Glutamatergic neuron (in vitro differentiated cells): ENCODE results near the gene ADRA2B. TPM values are rescaled to one million over a fixed set of nuclear protein-coding genes. Genes with fewer than 3 reads are reported as not detected.

Experiments used
- DNase-seq: peaks from one replicate; pipeline ENCODE4 v3.0.0; 2022
- H3K27ac Mint-ChIP-seq: one replicate; pipeline ENCODE4 v1.8.0; 2020; ENCODE audit warnings: mild to moderate bottlenecking, mixed read lengths, inconsistent platforms; ENCODE audit not compliant: unreplicated experiment
- H3K27me3 Mint-ChIP-seq: one replicate; pipeline ENCODE4 v1.8.0; 2020; ENCODE audit warnings: mild to moderate bottlenecking, moderate library complexity, mixed read lengths, inconsistent platforms; ENCODE audit not compliant: unreplicated experiment
- H3K36me3 Mint-ChIP-seq: one replicate; pipeline ENCODE4 v1.8.0; 2020; ENCODE audit warnings: mild to moderate bottlenecking, mixed read lengths, inconsistent platforms; ENCODE audit not compliant: unreplicated experiment
- H3K4me1 Mint-ChIP-seq: one replicate; pipeline ENCODE4 v1.8.0; 2020; ENCODE audit warnings: mild to moderate bottlenecking, low read depth, mixed read lengths, inconsistent platforms; ENCODE audit not compliant: unreplicated experiment
- H3K4me3 Mint-ChIP-seq: one replicate; pipeline ENCODE4 v1.8.0; 2020; ENCODE audit warnings: mild to moderate bottlenecking, mixed read lengths, inconsistent platforms; ENCODE audit not compliant: unreplicated experiment
- H3K9me3 Mint-ChIP-seq: one replicate; pipeline ENCODE4 v1.8.0; 2020; ENCODE audit warnings: mild to moderate bottlenecking, moderate library complexity, mixed read lengths, inconsistent platforms; ENCODE audit not compliant: unreplicated experiment
- CTCF ChIP-seq: fragments of 200-600 bp; sonication (generic); IDR thresholded peaks from one replicate; pipeline ENCODE4 v1.5.0; 2021; ENCODE audit not compliant: partially characterized antibody, unreplicated experiment
- total RNA-seq: library from RNA; stranded (reverse); fragmentation: NEBNext Ultra II Directional; extraction: Animal tissue kit (Norgen Biotek cat#: 25700); gene quantifications from one replicate; pipeline ENCODE4 v1.2.1, GENCODE V29; 2021; ENCODE audit not compliant: unreplicated experiment

The ADRA2B gene
- total RNA-seq, 1 donor from 2014 or later, result 0.91 TPM

- H3K4me1 Mint-ChIP-seq, result peaks cover 12% of the 10 kb centered on the region
- no peak for TF ChIP-seq CTCF
- peaks cover 5% of the 10 kb centered on the region for H3K27me3 Mint-ChIP-seq
- DNase-seq, result no peak
- H3K27ac Mint-ChIP-seq, result no peak overlapping the region
- H3K36me3 Mint-ChIP-seq, result peaks cover 10% of the 10 kb centered on the region
- peaks cover 5% of the 10 kb centered on the region for H3K9me3 Mint-ChIP-seq
- H3K4me3 Mint-ChIP-seq, result no peak overlapping the region
Observed at GRCh38 chr2:96105994-96106715, 10.2 kb downstream of the ADRA2B start.

GRCh38 chr2:96105152-96105915, 11.0 kb downstream of the ADRA2B start:
- H3K36me3 Mint-ChIP-seq, result peaks cover 10% of the 10 kb centered on the region
- H3K4me1 Mint-ChIP-seq, result peaks cover 16% of the 10 kb centered on the region
- H3K27ac Mint-ChIP-seq, result no peak overlapping the region
- H3K9me3 Mint-ChIP-seq, result peaks cover 5% of the 10 kb centered on the region
- H3K27me3 Mint-ChIP-seq, result peaks cover 5% of the 10 kb centered on the region
- no peak for DNase-seq
- TF ChIP-seq CTCF, result no peak
- H3K4me3 Mint-ChIP-seq, result peak overlapping the region; percentile 11

- H3K4me3 Mint-ChIP-seq, result no peak overlapping the region
Observed at GRCh38 chr2:96104487-96104861, 11.9 kb downstream of the ADRA2B start.

GRCh38 chr2:96103761-96104486, 12.4 kb downstream of the ADRA2B start:
- H3K27me3 Mint-ChIP-seq, result peaks cover 3% of the 10 kb centered on the region
- H3K4me3 Mint-ChIP-seq, result no peak overlapping the region
- no peak overlapping the region for H3K27ac Mint-ChIP-seq
- no peak for DNase-seq
- H3K9me3 Mint-ChIP-seq, result peaks cover 5% of the 10 kb centered on the region
- no peak for TF ChIP-seq CTCF
- H3K36me3 Mint-ChIP-seq, result peaks cover 10% of the 10 kb centered on the region
- H3K4me1 Mint-ChIP-seq, result peaks cover 11% of the 10 kb centered on the region

More at GRCh38 chr2:96104487-96104861, 11.9 kb downstream of the ADRA2B start:
- no peak for DNase-seq
- Mint-ChIP-seq H3K36me3 (peaks cover 10% of the 10 kb centered on the region), H3K9me3 (peaks cover 5% of the 10 kb centered on the region), H3K27ac (no peak overlapping the region), H3K27me3 (peaks cover 5% of the 10 kb centered on the region), H3K4me1 (peaks cover 16% of the 10 kb centered on the region)
- no peak for TF ChIP-seq CTCF
